GM12878 (cell line): ENCODE results near the gene CTSC. TPM values are rescaled to one million over a fixed set of nuclear protein-coding genes. Genes with fewer than 3 reads are reported as not detected.

Experiments used
- ATF3 ChIP-seq: IDR thresholded peaks from 2 replicates; pipeline ENCODE4 v1.6.1; 2011; ENCODE audit warnings: low read depth, mild to moderate bottlenecking, low read length, moderate library complexity, borderline replicate concordance; ENCODE audit errors: extremely low read depth
- BMI1 ChIP-seq: fragments of 450-650 bp; IDR thresholded peaks from 2 replicates; pipeline ENCODE4 v1.6.1; 2016; ENCODE audit warnings: mild to moderate bottlenecking, moderate library complexity, borderline replicate concordance
- CBX5 ChIP-seq: sonication (generic); IDR thresholded peaks from 2 replicates; pipeline ENCODE4 v1.6.1; 2016; ENCODE audit warnings: low read depth, moderate library complexity, mild to moderate bottlenecking, inconsistent platforms
- CHD2 ChIP-seq: IDR thresholded peaks from 2 replicates; pipeline ENCODE4 v1.6.1; 2011; ENCODE audit warnings: low read depth, low read length, improper control_type of control experiment, borderline replicate concordance
- CUX1 ChIP-seq: IDR thresholded peaks from 2 replicates; pipeline ENCODE4 v1.6.1; 2012; ENCODE audit warnings: improper control_type of control experiment, low read depth, low read length; ENCODE audit not compliant: insufficient replicate concordance
- EGR1 ChIP-seq, 2 experiments: IDR thresholded peaks; 1 replicate in 1 of 2; 2 replicates in 1 of 2; pipeline ENCODE4 v1.6.1; 2011 to 2012; ENCODE audit warnings: low read depth in 2 of 2, low read length in 2 of 2, borderline replicate concordance in 1 of 2, mild to moderate bottlenecking in 1 of 2, moderate library complexity in 1 of 2
- HDAC6 ChIP-seq: fragments of 200-600 bp; sonication (generic); IDR thresholded peaks from one replicate; pipeline ENCODE4 v1.8.0; 2017; ENCODE audit warnings: antibody characterized with exemption; ENCODE audit not compliant: unreplicated experiment
- IKZF1 ChIP-seq: fragments of 450-650 bp; conservative IDR thresholded peaks from 2 replicates; pipeline ENCODE4 v1.6.1; 2017; ENCODE audit warnings: antibody characterized with exemption, mild to moderate bottlenecking
- KAT2A ChIP-seq: conservative IDR thresholded peaks from 2 replicates; pipeline ENCODE4 v1.6.1; 2011; ENCODE audit warnings: low read depth, low read length; ENCODE audit not compliant: control insufficient read depth
- KDM1A ChIP-seq: fragments of 200-600 bp; sonication (generic); IDR thresholded peaks from 2 replicates; pipeline ENCODE4 v1.6.1; 2016; ENCODE audit warnings: borderline replicate concordance
- KLF5 ChIP-seq: fragments of 450-650 bp; IDR thresholded peaks from 2 replicates; pipeline ENCODE4 v1.6.1; 2014; ENCODE audit warnings: mild to moderate bottlenecking; ENCODE audit not compliant: partially characterized antibody
- MAX ChIP-seq: IDR thresholded peaks from 2 replicates; pipeline ENCODE4 v1.6.1; 2012; ENCODE audit warnings: low read depth, low read length, improper control_type of control experiment
- MEF2A ChIP-seq: IDR thresholded peaks from 2 replicates; pipeline ENCODE4 v1.6.1; 2011; ENCODE audit warnings: low read depth, mild to moderate bottlenecking, low read length, moderate library complexity; ENCODE audit not compliant: insufficient read depth
- NFXL1 ChIP-seq: fragments of 450-650 bp; IDR thresholded peaks from 2 replicates; pipeline ENCODE4 v1.6.1; 2017; ENCODE audit warnings: antibody characterized with exemption, mild to moderate bottlenecking, borderline replicate concordance
- NFYB ChIP-seq: IDR thresholded peaks from 2 replicates; pipeline ENCODE4 v1.6.1; 2011; ENCODE audit warnings: low read depth, mild to moderate bottlenecking, low read length, improper control_type of control experiment, moderate library complexity; ENCODE audit not compliant: insufficient read depth
- NRF1 ChIP-seq: conservative IDR thresholded peaks from 2 replicates; pipeline ENCODE4 v1.6.1; 2011; ENCODE audit warnings: mild to moderate bottlenecking, low read depth, low read length, improper control_type of control experiment
- RELA ChIP-seq: fragments of 450-650 bp; IDR thresholded peaks from 2 replicates; pipeline ENCODE4 v1.8.0; 2014; ENCODE audit warnings: borderline replicate concordance; ENCODE audit not compliant: partially characterized antibody
- TCF3 ChIP-seq: IDR thresholded peaks from 2 replicates; pipeline ENCODE4 v1.6.1; 2012; ENCODE audit warnings: low read depth, mild to moderate bottlenecking, low read length, borderline replicate concordance; ENCODE audit not compliant: insufficient read depth
- ZBTB11 ChIP-seq: fragments of 450-650 bp; formaldehyde crosslinking; IDR thresholded peaks from 2 replicates; pipeline ENCODE4 v1.5.0; 2022; ENCODE audit warnings: mild to moderate bottlenecking, missing genetic modification characterization
- ZNF207 ChIP-seq: fragments of 450-650 bp; IDR thresholded peaks from 2 replicates; pipeline ENCODE4 v1.6.1; 2014; ENCODE audit warnings: antibody characterized with exemption, mild to moderate bottlenecking, borderline replicate concordance
- ZNF24 ChIP-seq: fragments of 450-650 bp; IDR thresholded peaks from 2 replicates; pipeline ENCODE4 v1.6.1; 2017; ENCODE audit warnings: antibody characterized with exemption, mild to moderate bottlenecking
- polyA plus RNA-seq, 11 experiments: library from polyadenylated mRNA; depleted of rRNA in 4 of 11; unstranded in 6 of 11; stranded (reverse) in 5 of 11; fragments of >200 nt; fragmentation: Nextera tagmentation in 4 of 11; fragmentation: Illumina TruSeq in 1 of 11; extraction: Ambion mirVana in 4 of 11; extraction: Trizol in 1 of 11; gene quantifications; 1 replicate in 1 of 11; 2 replicates in 10 of 11; pipeline versions ENCODE4 v1.2.1 to v1.2.3, GENCODE V29; 2011 to 2016; ENCODE audit warnings: inconsistent platforms in 2 of 11, missing spikeins in 2 of 11, low read depth in 1 of 11
- total RNA-seq, 4 experiments: library from RNA; depleted of rRNA in 3 of 4; stranded (reverse); fragments of >200 nt in 3 of 4; fragmentation: Illumina TruSeq in 1 of 4; extraction: Trizol in 1 of 4; gene quantifications; 2 replicates each; pipeline versions ENCODE4 v1.2.1 to v1.2.3, GENCODE V29; 2013 to 2021

Gene CTSC
- total and polyA plus RNA-seq, 10 of the 15 experiments (the other 5 are each of a cell fraction or from before 2014, with no cell fraction given): 289 to 1,123 (median 430) TPM

GRCh38 chr11:88357323-88358039 is 19.9 kb upstream of the CTSC start (continued):
- TF ChIP-seq NRF1 (no peak), RELA (no peak), ZNF24 (no peak), ZBTB11 (CRISPR knock-in tag) (no peak), CBX5 (no peak), MAX (no peak), EGR1 (IDR thresholded peaks at IDR 0.05; ENCODE audit: borderline replicate concordance in 1 of 2, low read depth in 2 of 2, low read length in 2 of 2) (no peak), CHD2 (no peak), BMI1 (0 out of 2 replicates have a peak, but pooled peaks have one; percentile 9), IKZF1 (peak; percentile 40; the same call in 1 of the 2 replicates), NFXL1 (no peak), MEF2A (peak; percentile 45; the same call in 1 of the 2 replicates), HDAC6 (no peak), KAT2A (no peak), ZNF207 (no peak), NFYB (no peak), TCF3 (no peak), ATF3 (no peak), KLF5 (no peak), CUX1 (no peak), KDM1A (no peak)
